ENCODE measurements around the gene INPP5A.
"Not testable (repeated sequence)": the region's sequence is repeated elsewhere in the genome, so short reads cannot be mapped to it uniquely, and the experiment has no call there.

The INPP5A gene

GRCh38 chr10:132504501-132505272 lies 32.9 kb upstream of the INPP5A start:
- no peak for DNase-seq

- DNase-seq, result not testable (repeated sequence)
These were observed 32.0 kb upstream of the INPP5A start for GRCh38 chr10:132505546-132505945.

DNA sequence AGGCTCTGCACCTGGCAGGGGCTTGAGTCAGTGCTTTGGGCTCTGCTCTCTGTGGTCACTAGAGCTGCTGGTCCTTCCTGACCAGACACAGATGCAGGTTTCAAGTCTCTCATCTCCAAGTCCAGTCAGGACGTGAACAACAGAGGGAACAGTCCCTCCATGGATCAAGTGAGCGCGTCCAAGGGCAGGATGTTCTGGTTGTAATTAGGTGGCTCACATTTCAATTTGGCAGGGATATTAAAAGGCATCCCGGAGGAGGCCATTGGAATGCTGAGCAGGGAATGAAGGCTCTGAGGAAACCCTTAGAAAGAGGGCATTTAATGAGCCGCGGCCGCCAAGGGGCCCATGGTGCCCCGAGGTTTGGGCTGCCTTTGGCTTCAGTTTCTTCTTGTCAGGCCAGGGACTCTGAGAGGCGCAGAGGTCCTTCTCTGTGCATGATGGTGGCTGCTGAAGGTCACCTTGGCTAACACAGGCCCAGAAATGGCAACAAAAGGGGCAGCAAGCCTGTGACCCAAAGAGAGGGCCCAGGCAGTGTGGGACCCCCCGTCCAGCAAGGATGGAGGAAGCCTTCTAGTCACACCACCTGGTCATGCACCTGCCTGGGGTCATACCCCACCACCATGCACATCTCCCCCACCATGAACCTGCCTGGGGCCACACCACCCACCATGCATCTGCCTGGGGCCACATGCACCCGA lies 30.7 kb upstream of the INPP5A start:
- no peak for DNase-seq

DNA sequence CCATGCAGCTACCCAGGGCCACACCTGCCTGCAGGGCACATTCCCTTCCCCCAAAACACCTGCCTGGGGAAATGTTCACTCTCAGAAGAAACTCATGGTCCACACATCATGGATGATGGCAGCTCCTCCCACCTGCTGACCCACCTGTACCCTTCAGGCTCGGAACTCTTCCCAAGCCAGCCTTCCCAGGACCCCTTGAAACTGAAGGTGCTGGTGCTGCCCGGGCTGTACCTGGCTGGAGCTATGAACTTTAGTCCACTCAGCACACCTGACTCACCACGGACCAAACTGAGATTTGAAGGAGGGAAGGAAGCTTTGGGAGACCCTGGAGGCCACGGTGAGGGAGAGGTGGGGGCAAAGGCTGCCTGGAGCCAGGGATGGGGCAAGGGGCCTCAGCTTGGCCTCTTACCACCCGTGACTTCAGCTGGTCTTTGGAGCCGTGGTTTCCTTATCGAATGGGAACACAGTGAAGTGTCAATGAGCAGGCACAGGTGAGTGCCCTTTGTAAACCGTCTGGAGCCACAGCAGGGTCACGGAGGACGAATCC lies 30.1 kb upstream of the INPP5A start:
- no peak for DNase-seq

DNA sequence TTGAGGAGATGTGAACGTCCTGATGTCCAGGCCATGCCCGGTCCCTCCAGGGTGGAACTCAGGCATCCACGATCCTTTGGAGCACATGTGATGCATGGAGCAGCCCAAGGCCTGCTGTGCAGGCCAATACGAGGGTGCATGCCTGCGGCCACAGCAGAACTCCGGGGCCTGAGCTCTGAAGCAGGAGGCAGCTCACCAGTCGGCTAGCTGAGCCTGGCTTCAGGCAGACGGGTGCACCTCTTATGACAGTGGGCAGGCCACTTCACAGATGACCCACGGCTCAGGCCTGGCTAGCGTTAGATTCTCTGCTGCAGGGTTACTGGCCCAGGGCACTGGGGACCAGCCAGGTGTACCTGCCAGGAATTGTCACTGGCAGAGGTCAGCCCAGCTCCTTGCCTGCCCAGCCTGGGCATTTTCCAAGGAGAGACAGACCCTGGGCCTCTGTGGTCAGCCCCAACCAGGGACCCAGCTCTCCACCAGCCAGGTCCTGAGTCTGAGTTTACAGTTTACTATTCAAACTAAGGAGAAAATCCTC lies 29.6 kb upstream of the INPP5A start:
- no peak for DNase-seq

GRCh38 chr10:132508581-132509443 lies 28.8 kb upstream of the INPP5A start:
- DNase-seq, result no peak

- no peak for DNase-seq
These were observed 27.9 kb upstream of the INPP5A start for GRCh38 chr10:132509506-132510173.

GRCh38 chr10:132510174-132510611 lies 27.4 kb upstream of the INPP5A start:
- no peak for DNase-seq

GRCh38 chr10:132511121-132512051 lies 26.2 kb upstream of the INPP5A start:
- no peak for DNase-seq

GRCh38 chr10:132512052-132512442 lies 25.5 kb upstream of the INPP5A start:
- no peak for DNase-seq

GRCh38 chr10:132512693-132513345 lies 24.8 kb upstream of the INPP5A start:
- DNase-seq, result no peak

GRCh38 chr10:132514821-132515520 lies 22.6 kb upstream of the INPP5A start:
- no peak for DNase-seq

GRCh38 chr10:132515811-132516726 lies 21.5 kb upstream of the INPP5A start:
- DNase-seq, result no peak

DNA sequence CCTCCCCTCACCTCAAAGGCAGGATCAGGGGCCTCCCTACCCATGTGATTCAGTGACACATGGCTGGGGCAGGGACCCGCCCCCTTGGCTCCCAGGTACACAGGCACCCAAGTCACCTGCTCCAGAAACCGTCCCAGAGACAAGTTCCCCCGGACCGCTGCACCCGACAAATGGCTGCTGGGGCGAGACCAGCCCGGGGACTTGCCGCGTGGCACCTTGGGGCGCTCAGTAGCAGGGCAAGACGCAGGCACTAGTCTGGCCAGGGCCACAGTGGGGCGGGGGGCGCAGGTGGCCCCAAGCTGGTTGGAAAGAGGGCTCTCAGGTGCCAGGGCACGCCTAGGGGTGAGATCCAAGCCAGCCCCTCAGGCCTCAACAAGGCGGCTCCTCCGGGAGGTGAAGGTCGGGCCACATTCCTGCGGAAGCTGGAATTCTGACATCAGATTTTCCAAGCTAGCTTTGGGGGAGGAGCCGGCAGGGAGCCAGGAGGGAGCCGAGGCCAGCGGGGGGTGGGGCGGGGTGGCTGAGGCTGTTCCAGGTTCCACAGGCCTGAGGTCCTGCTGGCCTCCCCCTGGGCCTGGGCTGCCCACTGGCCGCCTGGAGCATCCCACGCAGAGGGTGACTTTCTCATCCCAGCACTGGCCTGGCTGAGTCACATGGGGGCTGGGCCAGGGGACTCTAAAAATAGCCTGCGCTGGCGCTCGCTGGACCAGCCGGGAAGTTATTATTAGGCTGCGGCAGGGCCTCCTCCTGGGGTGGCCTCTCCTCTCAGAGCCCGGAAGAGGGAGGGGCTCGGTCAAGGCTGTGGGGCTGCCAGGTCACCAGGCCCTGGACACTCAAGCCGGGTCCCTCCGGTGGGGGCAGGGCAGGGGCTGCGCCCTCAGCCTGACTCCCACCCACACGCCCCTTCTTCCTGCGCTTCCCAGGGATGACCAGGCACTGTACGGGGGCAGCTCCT lies 20.5 kb upstream of the INPP5A start:
- DNase-seq, result no peak

- DNase-seq, result no peak
These were observed 19.6 kb upstream of the INPP5A start for GRCh38 chr10:132517951-132518521.

- DNase-seq, result peak; percentile 16
These were observed 18.8 kb upstream of the INPP5A start for GRCh38 chr10:132518572-132519381.

Data from NCI-H187 treated with DMSO at 0.1 percent for 48 hours (cell line).